GM12872 (cell line): ENCODE data around the gene GPX2.

Source experiments
- TF ChIP-seq, protein P1 (sequence below): IDR thresholded peaks from 3 replicates; pipeline ENCODE4 v1.5.1; 2011; ENCODE audit warnings: low read depth, mild to moderate bottlenecking, low read length, moderate library complexity; ENCODE audit not compliant: insufficient read depth

The GPX2 gene

DNA sequence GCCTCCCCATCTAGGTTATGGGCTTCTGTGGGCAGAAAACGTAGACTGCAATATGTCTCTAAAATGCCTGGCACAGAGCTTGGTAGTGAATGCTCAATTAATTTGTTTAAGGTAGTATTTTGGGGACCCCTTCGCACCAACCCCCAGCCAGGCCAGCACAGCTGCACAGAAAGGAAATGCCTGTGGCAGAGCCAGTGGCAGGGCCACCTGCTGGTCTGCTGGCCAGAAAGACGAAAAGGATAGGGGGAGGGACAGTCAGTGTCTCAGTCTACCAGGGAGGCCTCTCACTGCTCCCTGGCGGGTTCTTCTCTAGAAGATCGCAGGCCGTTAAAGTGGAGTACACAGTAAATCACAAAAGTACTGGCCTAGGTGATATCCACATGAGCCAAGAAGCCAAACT, 26.1 kb upstream of the GPX2 start:
- TF ChIP-seq, protein P1, sequence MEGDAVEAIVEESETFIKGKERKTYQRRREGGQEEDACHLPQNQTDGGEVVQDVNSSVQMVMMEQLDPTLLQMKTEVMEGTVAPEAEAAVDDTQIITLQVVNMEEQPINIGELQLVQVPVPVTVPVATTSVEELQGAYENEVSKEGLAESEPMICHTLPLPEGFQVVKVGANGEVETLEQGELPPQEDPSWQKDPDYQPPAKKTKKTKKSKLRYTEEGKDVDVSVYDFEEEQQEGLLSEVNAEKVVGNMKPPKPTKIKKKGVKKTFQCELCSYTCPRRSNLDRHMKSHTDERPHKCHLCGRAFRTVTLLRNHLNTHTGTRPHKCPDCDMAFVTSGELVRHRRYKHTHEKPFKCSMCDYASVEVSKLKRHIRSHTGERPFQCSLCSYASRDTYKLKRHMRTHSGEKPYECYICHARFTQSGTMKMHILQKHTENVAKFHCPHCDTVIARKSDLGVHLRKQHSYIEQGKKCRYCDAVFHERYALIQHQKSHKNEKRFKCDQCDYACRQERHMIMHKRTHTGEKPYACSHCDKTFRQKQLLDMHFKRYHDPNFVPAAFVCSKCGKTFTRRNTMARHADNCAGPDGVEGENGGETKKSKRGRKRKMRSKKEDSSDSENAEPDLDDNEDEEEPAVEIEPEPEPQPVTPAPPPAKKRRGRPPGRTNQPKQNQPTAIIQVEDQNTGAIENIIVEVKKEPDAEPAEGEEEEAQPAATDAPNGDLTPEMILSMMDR = no peak

DNA sequence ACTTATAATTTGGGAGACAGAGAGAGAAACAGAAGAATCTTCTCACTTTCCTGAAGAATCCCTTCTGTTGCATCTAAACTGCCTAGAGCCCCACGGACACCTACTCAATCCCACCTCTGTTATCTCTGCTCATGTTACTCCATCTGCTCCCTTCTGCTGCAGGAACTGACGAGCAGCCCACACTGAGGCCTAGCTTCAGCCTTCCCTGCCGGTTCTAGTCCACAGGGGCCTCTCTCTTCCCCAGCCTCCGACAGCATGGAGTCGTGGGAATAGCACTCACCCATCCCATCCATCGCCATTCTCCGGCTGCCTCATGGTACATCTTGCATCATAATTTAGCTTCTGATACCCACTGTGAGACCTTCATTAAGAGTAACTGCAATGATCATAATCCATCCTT, 25.6 kb upstream of the GPX2 start:
- TF ChIP-seq, protein P1 = no peak

DNA sequence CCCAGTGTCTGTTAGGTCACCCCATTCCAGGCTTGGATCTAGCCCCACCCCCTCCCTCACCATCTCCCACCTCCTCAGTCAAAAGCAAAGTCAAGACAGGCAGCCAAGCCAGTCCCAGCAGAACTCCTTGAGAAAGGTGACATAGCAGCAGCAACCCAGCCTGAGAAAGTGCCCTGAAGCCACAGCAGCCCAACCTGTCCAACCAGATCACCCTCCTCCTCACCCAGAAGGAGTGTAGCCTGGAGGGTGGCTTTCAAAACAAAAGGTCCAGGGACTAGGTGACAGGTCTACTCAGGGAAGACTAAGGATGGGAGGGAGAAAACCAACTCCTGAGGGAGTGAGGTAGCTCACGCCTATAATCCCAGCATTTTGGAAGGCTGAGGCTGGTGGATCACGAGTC, 24.4 kb upstream of the GPX2 start:
- TF ChIP-seq, protein P1 = no peak

DNA sequence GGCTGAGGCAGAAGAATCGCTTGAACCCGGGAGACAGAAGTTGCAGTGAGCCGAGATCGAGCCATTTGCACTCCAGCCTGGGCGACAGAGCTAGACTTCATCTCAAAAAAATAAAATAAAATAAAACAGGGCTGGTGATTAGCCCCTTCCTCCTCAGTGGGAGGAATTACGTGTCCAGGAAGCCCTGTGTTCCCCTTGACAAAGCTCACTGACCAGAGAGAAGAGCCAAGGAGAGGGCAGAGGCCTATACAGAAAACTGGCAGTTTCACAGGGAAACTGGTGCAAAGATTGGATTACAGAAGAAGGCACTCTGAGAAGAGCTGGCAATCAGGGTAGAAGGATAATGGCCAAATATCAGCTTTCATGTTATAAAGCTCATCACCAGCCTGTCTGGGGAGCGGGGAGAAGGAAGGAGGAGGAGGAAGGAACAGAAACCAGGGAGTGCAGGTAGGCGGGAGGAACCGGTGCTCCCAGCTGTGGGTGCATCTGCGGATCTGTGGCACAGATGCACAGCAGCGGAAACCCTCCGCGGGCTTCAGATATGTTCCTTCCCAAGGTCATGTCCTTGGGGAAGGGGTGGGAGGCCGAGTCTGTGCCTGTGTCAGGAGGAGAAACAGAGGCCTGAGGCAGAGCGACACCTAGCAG, 22.9 kb upstream of the GPX2 start:
- TF ChIP-seq, protein P1 = no peak

DNA sequence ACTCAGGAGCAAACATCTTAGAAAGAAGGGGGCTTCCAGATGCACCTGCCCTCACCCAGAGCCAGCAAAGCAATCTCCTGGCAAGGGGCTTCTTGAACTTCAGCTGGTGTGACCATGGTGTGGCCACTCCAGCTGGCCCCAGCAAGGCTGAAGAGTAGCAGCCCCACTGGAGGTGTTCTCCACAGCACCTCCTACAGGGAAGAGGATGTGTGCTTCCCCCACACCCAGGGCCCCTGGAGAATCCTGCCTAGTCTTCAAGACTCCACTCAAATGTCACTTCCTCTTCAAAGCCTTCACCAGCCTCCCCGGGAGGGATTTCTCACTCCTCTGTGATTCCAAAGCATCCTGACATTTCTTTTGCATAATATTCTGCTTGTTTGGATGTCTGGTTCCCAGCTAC, 21.1 kb upstream of the GPX2 start:
- TF ChIP-seq, protein P1 = peak; percentile 27; the same call in 1 of the 3 replicates

DNA sequence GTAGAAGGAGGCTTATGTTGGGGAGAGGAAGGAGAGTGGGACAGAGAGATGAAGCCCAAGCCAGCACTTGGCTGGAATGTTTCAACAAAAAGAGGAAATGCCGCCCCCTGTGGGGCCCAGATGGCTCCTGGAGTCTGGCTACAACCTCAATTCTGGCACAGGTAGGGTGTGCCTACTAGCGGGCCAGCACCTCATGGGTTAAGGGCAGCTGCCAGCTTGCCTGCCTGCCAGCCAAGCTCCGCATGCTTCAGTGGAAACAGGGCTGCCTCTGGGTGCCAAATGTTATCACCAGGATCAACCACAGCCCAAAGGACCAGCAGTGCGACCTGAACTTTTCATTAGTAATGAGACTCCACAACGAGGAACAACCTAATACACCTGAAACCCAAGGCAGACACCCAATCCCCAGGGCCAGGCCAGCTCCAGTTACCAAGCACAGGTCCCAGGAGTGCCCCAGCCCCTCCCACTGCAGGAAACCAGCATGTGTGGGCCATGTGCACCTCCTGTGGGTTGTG, 18.3 kb upstream of the GPX2 start:
- TF ChIP-seq, protein P1 = no peak

DNA sequence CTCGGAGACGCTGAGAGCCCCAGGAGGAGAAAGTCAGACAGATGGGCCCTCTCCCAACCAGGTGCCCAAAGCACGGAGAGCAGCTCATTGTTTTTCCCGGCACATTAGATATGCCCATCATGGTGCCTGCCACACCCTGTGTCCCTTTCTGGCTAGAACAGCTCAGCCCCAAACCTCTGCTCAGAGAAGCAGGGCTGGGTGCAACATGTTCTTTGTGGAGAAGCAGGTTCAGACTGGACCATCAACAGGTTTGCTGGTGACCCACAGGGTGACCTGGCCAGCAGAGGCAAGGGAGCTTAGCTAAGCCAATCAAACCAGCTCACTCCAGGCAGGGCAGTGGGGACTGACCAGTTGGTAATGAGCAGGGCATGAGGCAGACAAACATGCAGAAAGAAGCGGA, 16.2 kb upstream of the GPX2 start:
- TF ChIP-seq, protein P1 = no peak

DNA sequence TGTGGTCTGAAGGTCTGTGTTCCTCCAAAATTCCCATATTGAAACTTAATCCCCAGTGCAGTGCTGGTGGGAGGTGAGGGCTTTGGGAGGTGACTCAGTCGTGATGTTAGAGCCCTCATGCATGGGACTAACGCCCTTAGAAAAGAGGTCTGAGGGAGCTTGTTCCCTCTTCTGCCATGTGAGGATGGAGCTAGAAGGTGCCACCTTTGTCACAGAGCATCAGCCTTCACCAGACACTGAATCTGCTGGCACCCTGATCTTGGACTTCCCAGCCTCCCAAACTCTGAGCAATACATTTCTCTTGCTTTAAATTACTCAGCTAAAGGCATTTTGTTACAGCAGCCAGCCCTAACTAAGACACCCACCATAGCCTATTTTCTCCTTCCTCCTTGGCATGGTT, 15.7 kb upstream of the GPX2 start:
- TF ChIP-seq, protein P1 = no peak
